Stimulated activated CD8-positive, alpha-beta memory T cell treated with anti-CD3 and anti-CD28 coated beads, Interleukin-2, amount 100 ng/mL, for 48 hours (primary cell): ENCODE results near the gene SKAP1.

Source experiments
- DNase-seq, 2 donors: peaks; one replicate each; pipeline ENCODE4 v3.0.0-alpha.2; 2020; ENCODE audit warnings: low read depth in 2 of 2

Gene SKAP1

GRCh38 chr17:48244814-48245213 lies 185.2 kb downstream of the SKAP1 start:
- no peak for DNase-seq

GRCh38 chr17:48244121-48244711 lies 185.8 kb downstream of the SKAP1 start:
- DNase-seq, result no peak

- no peak for DNase-seq
Observed at GRCh38 chr17:48241770-48242497, 188.1 kb downstream of the SKAP1 start.

- DNase-seq, result peak in 1 of 2 donors; percentile 3
Observed at GRCh38 chr17:48241131-48241591, 188.9 kb downstream of the SKAP1 start.

GRCh38 chr17:48240562-48241130 lies 189.4 kb downstream of the SKAP1 start:
- DNase-seq, result no peak

GRCh38 chr17:48240122-48240521 lies 189.9 kb downstream of the SKAP1 start:
- no peak for DNase-seq

GRCh38 chr17:48239603-48239995 lies 190.4 kb downstream of the SKAP1 start:
- DNase-seq, result no peak

GRCh38 chr17:48238933-48239602 lies 190.9 kb downstream of the SKAP1 start:
- no peak for DNase-seq

- DNase-seq, result no peak
Observed at GRCh38 chr17:48237456-48237855, 192.6 kb downstream of the SKAP1 start.

- no peak for DNase-seq
Observed at GRCh38 chr17:48236681-48237134, 193.3 kb downstream of the SKAP1 start.

- no peak for DNase-seq
Observed at GRCh38 chr17:48234922-48235321, 195.1 kb downstream of the SKAP1 start.

- no peak for DNase-seq
Observed at GRCh38 chr17:48231995-48232959, 197.7 kb downstream of the SKAP1 start.

- DNase-seq, result no peak
Observed at GRCh38 chr17:48229936-48230335, 200.1 kb downstream of the SKAP1 start.

- no peak for DNase-seq
Observed at GRCh38 chr17:48228720-48229119, 201.3 kb downstream of the SKAP1 start.

GRCh38 chr17:48225725-48226567 lies 204.1 kb downstream of the SKAP1 start:
- DNase-seq, result no peak

- no peak for DNase-seq
Observed at GRCh38 chr17:48223945-48224344, 206.1 kb downstream of the SKAP1 start.

GRCh38 chr17:48219617-48220016 lies 210.4 kb downstream of the SKAP1 start:
- DNase-seq, result no peak

GRCh38 chr17:48215583-48216139 lies 214.4 kb downstream of the SKAP1 start:
- DNase-seq, result no peak

- no peak for DNase-seq
Observed at GRCh38 chr17:48213797-48214196, 216.2 kb downstream of the SKAP1 start.

- no peak for DNase-seq
Observed at GRCh38 chr17:48211787-48212186, 218.2 kb downstream of the SKAP1 start.
